ENCODE results near the gene MTMR11. TPM values are rescaled to one million over a fixed set of nuclear protein-coding genes. Genes with fewer than 3 reads are reported as not detected.

MTMR11 gene
- total and polyA plus RNA-seq, 10 of the 15 experiments (the other 5 are each of a cell fraction or from before 2014, with no cell fraction given) = 0.35 to 1.1 (median 0.73) TPM

DNA sequence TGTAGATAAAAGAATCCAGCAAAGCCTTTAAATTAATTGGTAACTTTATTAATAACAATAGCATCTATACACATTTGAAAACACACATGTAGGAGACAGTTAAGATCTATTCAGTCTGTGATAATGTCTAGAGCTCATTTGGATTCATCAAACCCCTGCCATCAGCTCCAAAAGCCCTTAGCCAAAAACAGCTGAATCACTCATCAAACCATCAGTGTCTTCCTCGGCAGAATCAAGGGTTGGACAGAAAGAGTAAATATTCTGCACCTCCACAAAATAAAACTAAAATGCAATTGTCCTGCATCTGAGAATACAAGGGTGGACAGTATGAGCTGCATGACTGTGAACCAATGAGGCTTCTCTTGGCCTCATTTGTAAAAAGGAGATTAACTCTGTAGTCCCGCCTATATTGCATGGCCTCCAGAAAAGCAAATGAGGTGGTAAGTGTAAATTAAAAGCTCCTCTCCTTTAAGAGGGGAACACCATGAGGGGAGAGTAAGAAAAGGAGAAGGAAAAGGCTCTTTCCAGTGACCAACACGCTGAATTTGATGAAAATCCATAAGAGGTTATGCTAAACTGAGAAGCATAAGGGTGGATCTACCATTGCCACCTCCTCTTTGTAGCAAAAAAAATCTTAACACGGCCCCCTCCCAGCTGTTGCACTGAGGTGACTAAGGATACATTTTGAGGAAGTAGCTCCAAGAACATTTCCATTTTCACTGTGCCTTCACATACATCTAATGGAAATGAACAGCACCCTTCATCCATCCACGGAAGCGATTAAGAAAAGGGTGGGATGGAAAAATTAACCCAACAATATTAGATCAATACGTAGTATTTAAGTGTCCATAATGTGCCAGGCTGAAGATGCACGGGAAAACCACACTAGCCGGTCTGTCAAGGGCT is 52.0 kb downstream of the MTMR11 start (continued):
- TF ChIP-seq MTA3 (IDR thresholded peaks at IDR 0.05; ENCODE audit: borderline replicate concordance, low read length) (no peak), NKRF (conservative IDR thresholded peaks at IDR 0.05) (no peak; the same call in 1 of the 2 replicates), RAD21 (IDR thresholded peaks at IDR 0.05; ENCODE audit: insufficient read depth, low read depth, low read length) (no peak), IKZF1 (conservative IDR thresholded peaks at IDR 0.05) (peak; percentile 55), EP300 (IDR thresholded peaks at IDR 0.05; ENCODE audit: borderline replicate concordance in 1 of 2, control insufficient read depth in 1 of 2, low read depth in 2 of 2, low read length in 2 of 2) (no peak), ZNF622 (IDR thresholded peaks at IDR 0.05) (no peak), ZNF24 (IDR thresholded peaks at IDR 0.05) (no peak), CHD1 (IDR thresholded peaks at IDR 0.05; ENCODE audit: low read depth, low read length) (no peak), LARP7 (IDR thresholded peaks at IDR 0.05) (no peak), CREM (IDR thresholded peaks at IDR 0.05; ENCODE audit: low read depth) (0 out of 2 replicates have a peak, but pooled peaks have one; percentile 11), SUPT20H (IDR thresholded peaks at IDR 0.05; ENCODE audit: borderline replicate concordance, control insufficient read depth, low read depth, low read length) (no peak), ZNF384 (IDR thresholded peaks at IDR 0.05; ENCODE audit: borderline replicate concordance, low read depth, low read length) (peak; percentile 49; the same call in 1 of the 2 replicates), MYC (IDR thresholded peaks at IDR 0.05; ENCODE audit: insufficient read depth, insufficient read length, insufficient replicate concordance, low read length, severe bottlenecking) (no peak), TCF3 (IDR thresholded peaks at IDR 0.05; ENCODE audit: borderline replicate concordance, insufficient read depth, low read depth, low read length) (no peak), MXI1 (IDR thresholded peaks at IDR 0.05; ENCODE audit: low read depth, low read length) (0 out of 2 replicates have a peak, but pooled peaks have one; percentile 47), RB1 (IDR thresholded peaks at IDR 0.05; ENCODE audit: borderline replicate concordance) (no peak; the same call in 1 of the 2 replicates), E2F4 (IDR thresholded peaks at IDR 0.05; ENCODE audit: low read depth, low read length) (0 out of 2 replicates have a peak, but pooled peaks have one; percentile 6), MEF2B (IDR thresholded peaks at IDR 0.05; ENCODE audit: partially characterized antibody, poor library complexity, severe bottlenecking) (no peak), STAT1 (conservative IDR thresholded peaks at IDR 0.05) (no peak), NR2C1 (IDR thresholded peaks at IDR 0.05) (no peak)
- TF ChIP-seq, protein P1, sequence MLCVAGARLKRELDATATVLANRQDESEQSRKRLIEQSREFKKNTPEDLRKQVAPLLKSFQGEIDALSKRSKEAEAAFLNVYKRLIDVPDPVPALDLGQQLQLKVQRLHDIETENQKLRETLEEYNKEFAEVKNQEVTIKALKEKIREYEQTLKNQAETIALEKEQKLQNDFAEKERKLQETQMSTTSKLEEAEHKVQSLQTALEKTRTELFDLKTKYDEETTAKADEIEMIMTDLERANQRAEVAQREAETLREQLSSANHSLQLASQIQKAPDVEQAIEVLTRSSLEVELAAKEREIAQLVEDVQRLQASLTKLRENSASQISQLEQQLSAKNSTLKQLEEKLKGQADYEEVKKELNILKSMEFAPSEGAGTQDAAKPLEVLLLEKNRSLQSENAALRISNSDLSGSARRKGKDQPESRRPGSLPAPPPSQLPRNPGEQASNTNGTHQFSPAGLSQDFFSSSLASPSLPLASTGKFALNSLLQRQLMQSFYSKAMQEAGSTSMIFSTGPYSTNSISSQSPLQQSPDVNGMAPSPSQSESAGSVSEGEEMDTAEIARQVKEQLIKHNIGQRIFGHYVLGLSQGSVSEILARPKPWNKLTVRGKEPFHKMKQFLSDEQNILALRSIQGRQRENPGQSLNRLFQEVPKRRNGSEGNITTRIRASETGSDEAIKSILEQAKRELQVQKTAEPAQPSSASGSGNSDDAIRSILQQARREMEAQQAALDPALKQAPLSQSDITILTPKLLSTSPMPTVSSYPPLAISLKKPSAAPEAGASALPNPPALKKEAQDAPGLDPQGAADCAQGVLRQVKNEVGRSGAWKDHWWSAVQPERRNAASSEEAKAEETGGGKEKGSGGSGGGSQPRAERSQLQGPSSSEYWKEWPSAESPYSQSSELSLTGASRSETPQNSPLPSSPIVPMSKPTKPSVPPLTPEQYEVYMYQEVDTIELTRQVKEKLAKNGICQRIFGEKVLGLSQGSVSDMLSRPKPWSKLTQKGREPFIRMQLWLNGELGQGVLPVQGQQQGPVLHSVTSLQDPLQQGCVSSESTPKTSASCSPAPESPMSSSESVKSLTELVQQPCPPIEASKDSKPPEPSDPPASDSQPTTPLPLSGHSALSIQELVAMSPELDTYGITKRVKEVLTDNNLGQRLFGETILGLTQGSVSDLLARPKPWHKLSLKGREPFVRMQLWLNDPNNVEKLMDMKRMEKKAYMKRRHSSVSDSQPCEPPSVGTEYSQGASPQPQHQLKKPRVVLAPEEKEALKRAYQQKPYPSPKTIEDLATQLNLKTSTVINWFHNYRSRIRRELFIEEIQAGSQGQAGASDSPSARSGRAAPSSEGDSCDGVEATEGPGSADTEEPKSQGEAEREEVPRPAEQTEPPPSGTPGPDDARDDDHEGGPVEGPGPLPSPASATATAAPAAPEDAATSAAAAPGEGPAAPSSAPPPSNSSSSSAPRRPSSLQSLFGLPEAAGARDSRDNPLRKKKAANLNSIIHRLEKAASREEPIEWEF (IDR thresholded peaks at IDR 0.05; ENCODE audit: insufficient replicate concordance, low read depth, low read length) = peak; percentile 22

All from GM12878 (cell line).